ENCODE data around the gene EMB. TPM values are rescaled to one million over a fixed set of nuclear protein-coding genes. Genes with fewer than 3 reads are reported as not detected.
"Not testable (repeated sequence)": the region's sequence is repeated elsewhere in the genome, so short reads cannot be mapped to it uniquely, and the experiment has no call there.

Gene EMB
- total and polyA plus RNA-seq, 9 of the 15 experiments (the other 6 are each of a cell fraction or from before 2014, with no cell fraction given): 0.31 TPM; not detected in 8

- CTCF ChIA-PET (ENCODE audit: low intra/inter-chr PET ratio): no interaction called here
- in situ Hi-C loops (cut with MboI): no loop called here
- 0% methylated on average over 1 of the region's 1 CpG for WGBS (ENCODE audit: insufficient coverage, low coverage, missing lambda C conversion rate)
Measured at GRCh38 chr5:50476549-50476948, 35.5 kb upstream of the EMB start.

GRCh38 chr5:50465015-50465414 is 23.9 kb upstream of the EMB start:
- H3K4me3 ChIP-seq; intact Hi-C loops (cut with micrococcal nuclease); CTCF ChIA-PET (ENCODE audit: low intra/inter-chr PET ratio); H3K4me2 ChIP-seq (ENCODE audit: insufficient read depth, low read length); ATAC-seq; H3K27me3 ChIP-seq (ENCODE audit: control insufficient read depth in 2 of 2, insufficient read depth in 2 of 2, low read length in 2 of 2); H3K9me1 ChIP-seq (ENCODE audit: control insufficient read depth, insufficient read depth, low read length); H3K9me3 ChIP-seq (replicated peaks; ENCODE audit: control insufficient read depth, insufficient read depth, low read depth, low read length); H3K27ac ChIP-seq (ENCODE audit: extremely low read depth, low read depth, low read length); FAIRE-seq; H4K20me1 ChIP-seq (replicated peaks; ENCODE audit: control insufficient read depth, insufficient read depth, low read length); DNase-seq (ENCODE audit: extremely low read depth in 1 of 4, low spot score in 3 of 4); in situ Hi-C loops (cut with MboI); POLR2A ChIA-PET; BruUV-seq (replicated peaks); H3K79me2 ChIP-seq (ENCODE audit: control insufficient read depth, insufficient read depth, low read length); H2AFZ ChIP-seq (ENCODE audit: low read depth, low read length); H3K36me3 ChIP-seq (ENCODE audit: control insufficient read depth, insufficient read depth, low read length); H3K9ac ChIP-seq (ENCODE audit: insufficient read depth in 1 of 2, low read depth in 2 of 2, low read length in 2 of 2); H3K4me1 ChIP-seq (replicated peaks in 1 of 2; ENCODE audit: control insufficient read depth in 2 of 2, insufficient read depth in 2 of 2, low read length in 2 of 2): not testable (repeated sequence)
- 1% methylated on average over 21 of the region's 23 CpGs for WGBS (ENCODE audit: insufficient coverage, low coverage, missing lambda C conversion rate)

More at GRCh38 chr5:50476549-50476948, 35.5 kb upstream of the EMB start:
- no peak overlapping the region for H2AFZ ChIP-seq (ENCODE audit: low read depth, low read length)
- no peaks in the 10 kb centered on the region for H3K27me3 ChIP-seq (ENCODE audit: control insufficient read depth in 2 of 2, insufficient read depth in 2 of 2, low read length in 2 of 2)
- no peak overlapping the region for H3K4me3 ChIP-seq
- no peak overlapping the region for H3K27ac ChIP-seq (ENCODE audit: extremely low read depth, low read depth, low read length)
- DNase-seq (ENCODE audit: extremely low read depth in 1 of 4, low spot score in 3 of 4) (no peak), ATAC-seq (no peak), FAIRE-seq (no peak)
- H3K9ac ChIP-seq (ENCODE audit: insufficient read depth in 1 of 2, low read depth in 2 of 2, low read length in 2 of 2): no peak overlapping the region
- H4K20me1 ChIP-seq (replicated peaks; ENCODE audit: control insufficient read depth, insufficient read depth, low read length): no peaks in the 10 kb centered on the region
- no peak for TF ChIP-seq FOXA1 (IDR thresholded peaks at IDR 0.05; ENCODE audit: borderline replicate concordance)
- no peak for TF ChIP-seq ZNF253 (CRISPR knock-in tag; conservative IDR thresholded peaks at IDR 0.05)
- no peak for TF ChIP-seq TBL1XR1 (IDR thresholded peaks at IDR 0.05; ENCODE audit: low read length in 2 of 2)
- no peak for TF ChIP-seq CHD4 (IDR thresholded peaks at IDR 0.05; ENCODE audit: insufficient read depth, insufficient replicate concordance, low read depth, low read length, poor library complexity, severe bottlenecking)
- TF ChIP-seq PTBP1 (IDR thresholded peaks at IDR 0.05; ENCODE audit: low read depth, low read length): no peak
- TF ChIP-seq DPF2 (IDR thresholded peaks at IDR 0.05): no peak
- TF ChIP-seq TAF1 (IDR thresholded peaks at IDR 0.05; ENCODE audit: control insufficient read depth, extremely low read depth, insufficient read depth, low read length, severe bottlenecking): no peak
- TF ChIP-seq FOXO4 (CRISPR knock-in tag; IDR thresholded peaks at IDR 0.05): no peak
- no peak for TF ChIP-seq XRCC3 (IDR thresholded peaks at IDR 0.05)
- no peak for TF ChIP-seq SMAD4 (CRISPR knock-in tag; conservative IDR thresholded peaks at IDR 0.05)
- no peak for TF ChIP-seq MTA2 (IDR thresholded peaks at IDR 0.05; ENCODE audit: low read depth)
- no peak for TF ChIP-seq NONO (IDR thresholded peaks at IDR 0.05; ENCODE audit: low read depth in 2 of 2, low read length in 1 of 2)
- no peak for TF ChIP-seq FOXJ2 (tag; IDR thresholded peaks at IDR 0.05)
- TF ChIP-seq ATF7 (IDR thresholded peaks at IDR 0.05): no peak
- no peak for TF ChIP-seq CEBPB (tag; IDR thresholded peaks at IDR 0.05)
- no TSS peak for BruUV-seq (replicated peaks)
- POLR2A ChIA-PET: no interaction called here
- intact Hi-C loops (cut with micrococcal nuclease): no loop called here
- no peaks in the 10 kb centered on the region for H3K9me1 ChIP-seq (ENCODE audit: control insufficient read depth, insufficient read depth, low read length)
- no peaks in the 10 kb centered on the region for H3K9me3 ChIP-seq (replicated peaks; ENCODE audit: control insufficient read depth, insufficient read depth, low read depth, low read length)
- no peak overlapping the region for H3K4me2 ChIP-seq (ENCODE audit: insufficient read depth, low read length)
- no peaks in the 10 kb centered on the region for H3K4me1 ChIP-seq (replicated peaks in 1 of 2; ENCODE audit: control insufficient read depth in 2 of 2, insufficient read depth in 2 of 2, low read length in 2 of 2)
- H3K79me2 ChIP-seq (ENCODE audit: control insufficient read depth, insufficient read depth, low read length): no peaks in the 10 kb centered on the region
- H3K36me3 ChIP-seq (ENCODE audit: control insufficient read depth, insufficient read depth, low read length): no peaks in the 10 kb centered on the region

Measured in K562 (cell line).